GM19023 (cell line): ENCODE measurements around the gene IRF2.

ENCODE experiments used
- ATAC-seq: cut with Tn5 transposase; IDR thresholded peaks from one replicate; pipeline ENCODE4 v1.9.1; 2021; ENCODE audit warnings: mild to moderate bottlenecking, moderate library complexity; ENCODE audit not compliant: unreplicated experiment

Gene IRF2

DNA sequence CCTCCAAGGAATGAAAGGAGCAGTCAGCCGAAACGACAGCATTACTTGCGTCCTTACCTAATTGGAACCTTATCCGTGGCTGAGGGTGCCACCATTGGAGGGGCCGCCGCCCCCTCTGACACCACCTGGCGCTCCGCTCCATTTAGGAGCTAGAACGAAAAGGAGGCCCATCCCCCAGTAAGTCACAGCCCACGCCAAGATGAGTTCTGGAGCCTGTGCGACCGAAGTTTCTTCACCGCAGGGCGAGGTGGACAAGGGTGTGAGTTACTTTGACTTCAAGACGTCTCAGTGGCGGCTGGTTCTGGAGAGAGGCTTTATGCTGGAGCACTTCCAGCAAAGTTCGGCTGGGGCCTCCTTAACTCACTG, 729 bp upstream of the IRF2 start:
- peak; percentile 18 for ATAC-seq

DNA sequence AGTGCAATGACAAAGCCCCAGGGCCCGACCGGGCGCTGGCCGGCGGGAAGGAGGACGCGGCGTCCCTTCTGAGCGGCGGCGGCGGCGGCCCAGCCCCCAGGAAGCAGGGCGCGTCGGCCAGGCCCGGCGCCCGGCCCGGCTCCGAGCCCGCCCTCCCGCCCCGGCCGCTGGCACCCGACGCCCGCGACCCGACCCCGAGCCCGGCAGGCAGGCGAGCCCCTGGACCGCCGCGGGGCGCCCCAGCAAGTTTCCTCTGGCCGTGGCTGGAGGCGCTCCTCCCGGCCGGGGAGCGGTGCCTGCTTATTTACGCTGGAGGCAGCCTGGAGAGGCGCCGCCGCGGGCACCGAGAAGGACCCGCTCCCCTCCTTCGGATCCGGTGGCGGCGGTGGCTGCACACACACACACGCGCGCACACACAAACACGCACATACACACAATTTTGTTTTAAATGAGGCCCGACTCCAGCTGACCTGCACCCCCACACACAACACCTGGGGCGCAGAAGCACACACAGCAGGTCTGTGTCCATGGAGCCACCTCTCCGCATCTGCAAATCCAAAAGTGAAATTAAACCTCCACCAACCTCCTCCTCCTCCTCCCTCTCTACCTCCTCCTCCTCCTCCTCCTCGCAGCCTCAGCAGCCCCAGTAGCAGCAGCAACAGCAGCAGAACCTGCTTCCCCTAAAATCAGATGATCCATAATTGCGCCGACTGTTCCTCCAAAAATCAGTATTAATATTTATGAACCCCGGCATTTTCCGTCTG, 669 bp downstream of the IRF2 start:
- no peak for ATAC-seq

DNA sequence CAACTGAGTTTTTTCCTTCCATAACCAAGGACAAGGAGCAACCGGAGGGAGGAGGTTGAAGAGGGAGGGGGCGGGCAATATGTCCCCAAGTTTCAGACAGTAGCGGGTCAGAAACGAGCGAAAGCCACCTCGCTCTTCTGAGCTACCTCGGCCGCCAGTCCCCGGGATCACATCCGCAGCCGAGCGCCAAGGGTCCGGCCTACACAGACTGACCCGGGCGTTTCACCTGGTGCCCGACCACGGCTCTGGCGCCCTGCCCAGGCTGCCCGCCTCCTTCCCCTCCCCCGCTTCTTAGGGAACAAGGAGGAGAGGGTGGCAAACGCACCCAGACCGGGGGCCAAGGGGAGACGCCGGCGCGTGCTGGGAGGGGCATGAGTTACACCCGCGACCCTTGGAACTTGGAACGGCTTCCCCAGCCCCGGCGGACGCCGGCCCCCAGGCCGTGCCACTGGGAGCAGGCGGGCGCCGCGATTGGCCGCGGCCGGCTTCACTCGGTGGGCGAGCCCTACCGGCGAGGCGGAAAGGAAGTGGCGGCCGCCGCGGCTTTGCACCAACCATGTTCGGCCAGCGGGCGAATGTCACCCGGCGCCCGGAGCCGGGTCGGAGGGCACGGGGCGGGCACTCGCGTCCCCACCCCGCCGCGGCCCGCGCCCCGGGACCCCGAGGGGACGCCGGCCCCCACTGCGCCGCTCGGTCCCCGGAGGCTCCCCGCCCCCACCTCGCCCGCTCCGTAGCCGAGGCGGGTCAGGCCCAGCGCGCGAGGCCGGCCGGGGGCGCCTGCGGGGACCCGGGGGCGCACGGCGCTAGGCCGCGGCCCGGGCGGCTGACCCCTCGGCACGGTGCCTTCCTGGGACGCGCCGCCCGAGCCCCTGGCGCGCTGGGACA, 1.5 kb downstream of the IRF2 start:
- peak; percentile 23 for ATAC-seq

DNA sequence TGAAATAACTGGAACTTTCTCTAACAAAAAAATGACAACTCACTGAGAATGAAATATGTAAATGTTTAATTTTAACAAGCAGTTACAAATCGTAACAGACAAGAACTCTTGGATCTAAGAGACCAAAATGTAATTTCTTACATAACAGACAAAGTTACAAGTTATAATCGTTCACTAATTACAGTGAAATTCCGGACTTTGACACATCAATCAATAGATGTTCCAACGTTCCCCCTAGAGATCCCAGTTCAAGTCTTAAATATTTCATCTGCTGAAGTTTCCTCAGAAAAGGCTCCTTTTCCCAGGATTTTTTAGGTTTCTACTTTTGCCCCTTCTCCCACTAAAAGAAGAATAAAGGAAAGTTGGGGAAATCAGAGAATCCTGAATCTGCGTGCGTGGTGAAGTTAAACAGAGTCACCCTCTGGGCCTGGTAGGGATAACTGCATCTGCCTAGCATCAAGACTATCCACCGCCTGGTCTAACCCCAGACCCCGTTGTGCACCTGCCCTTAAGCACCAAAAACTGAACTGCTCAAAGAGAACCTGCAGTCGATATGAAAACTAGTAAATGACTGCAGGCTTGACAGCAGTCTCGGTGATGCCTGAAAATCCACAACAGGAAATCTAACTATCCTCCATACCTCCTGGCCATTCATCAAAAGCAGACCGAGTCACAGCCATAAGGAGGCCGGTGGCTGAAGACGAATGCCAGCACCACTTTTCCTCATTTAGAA, 2.3 kb downstream of the IRF2 start:
- no peak for ATAC-seq

DNA sequence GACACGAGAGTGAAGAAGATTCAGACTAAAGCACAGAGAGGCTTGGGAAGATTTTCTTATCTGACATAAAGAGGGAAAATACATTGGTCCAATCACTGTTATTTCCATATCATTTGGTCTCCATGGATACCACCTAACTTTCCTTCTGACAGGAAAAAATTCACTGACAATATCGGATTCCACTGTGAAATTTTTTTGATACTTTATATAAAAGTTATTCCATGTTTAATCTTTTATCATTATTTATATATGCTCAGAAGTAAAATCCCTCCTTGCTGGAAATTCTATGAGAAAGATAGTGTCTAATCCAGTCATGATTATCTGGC, 3.6 kb downstream of the IRF2 start:
- no peak for ATAC-seq

DNA sequence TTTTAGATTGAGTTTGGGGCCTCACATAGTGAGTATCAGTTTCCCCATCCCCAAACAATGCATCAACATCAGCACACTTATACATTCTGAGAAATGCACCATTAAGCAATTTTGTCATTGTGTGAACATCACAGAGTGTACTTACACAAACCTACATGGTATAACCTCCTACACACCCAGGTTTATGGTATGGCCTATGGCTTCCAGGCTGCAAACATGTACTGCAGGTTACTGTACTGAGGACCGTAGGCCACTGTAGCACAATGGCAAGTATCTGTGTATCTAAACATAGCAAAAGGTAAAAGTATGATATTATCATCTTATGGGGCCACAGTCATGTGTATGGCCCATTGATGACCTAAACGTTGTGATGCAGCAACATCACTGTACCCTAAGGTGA, 7.7 kb downstream of the IRF2 start:
- no peak for ATAC-seq

DNA sequence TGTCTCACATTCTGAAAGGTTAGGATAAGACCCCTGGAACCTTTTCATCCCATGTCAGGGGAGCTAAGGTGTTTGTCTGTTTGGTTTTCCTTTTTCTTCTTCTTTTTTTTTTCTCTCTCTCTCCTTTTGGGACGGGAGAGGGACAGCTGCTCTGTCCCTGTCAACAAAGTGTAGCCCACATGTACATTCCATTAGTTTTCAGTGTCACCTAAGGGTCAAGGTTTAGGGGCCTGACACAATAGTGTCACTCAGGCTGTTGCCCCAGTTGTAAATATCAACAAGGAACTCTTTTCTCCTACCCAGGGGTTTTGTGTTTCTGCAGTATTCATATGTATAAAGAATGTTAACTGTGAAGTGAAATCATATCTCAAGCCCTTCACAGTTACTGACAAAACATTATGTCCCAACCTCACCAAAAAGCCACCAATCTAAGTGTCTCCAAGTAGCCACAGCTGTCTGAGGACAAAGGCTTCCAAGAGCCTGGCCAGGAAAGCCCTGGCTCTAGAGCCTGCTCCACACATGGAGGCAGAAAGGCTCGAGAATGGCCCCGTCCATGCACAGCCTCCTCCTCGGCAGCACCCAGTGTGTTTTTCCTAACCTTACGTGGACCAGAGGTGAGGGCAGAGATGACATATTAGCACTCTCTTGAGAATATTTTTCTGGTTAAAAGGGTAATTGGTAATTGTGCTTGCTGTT, 9.4 kb downstream of the IRF2 start:
- ATAC-seq, result no peak

DNA sequence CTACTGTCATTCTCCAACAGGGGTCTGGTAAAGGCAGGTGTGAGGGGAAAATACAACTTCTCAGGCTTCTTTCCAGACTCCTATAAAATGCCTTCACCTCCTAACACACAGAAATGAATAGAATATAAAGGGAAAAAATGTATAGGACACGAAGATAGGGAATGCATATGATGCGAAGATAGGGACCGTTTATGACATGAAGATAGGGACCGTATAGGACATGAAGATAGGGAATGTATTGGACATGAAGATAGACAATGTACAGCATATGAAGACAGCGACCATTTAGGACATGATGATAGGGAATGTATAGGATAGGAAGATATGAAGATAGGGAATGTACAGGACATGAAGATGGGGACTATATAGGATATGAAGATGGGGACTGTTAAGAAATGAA, 10.5 kb downstream of the IRF2 start:
- no peak for ATAC-seq

DNA sequence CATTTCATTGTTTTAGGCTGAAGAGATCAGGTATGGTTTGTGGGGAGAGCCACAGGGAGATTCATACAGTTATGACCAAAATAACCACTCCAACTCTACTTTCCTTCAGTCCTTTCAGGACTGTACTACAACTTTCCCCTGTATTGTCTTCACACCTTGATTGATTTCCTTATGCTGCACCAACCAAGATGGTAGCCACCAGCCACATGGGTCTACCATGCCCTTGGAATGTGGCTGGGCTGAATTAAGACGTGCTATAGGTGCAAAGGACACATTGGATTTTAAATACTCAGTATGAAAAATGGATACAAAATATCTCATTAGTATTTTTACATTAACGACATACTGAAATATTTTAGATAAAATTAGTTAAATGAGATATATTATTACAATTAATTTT, 11.2 kb downstream of the IRF2 start:
- ATAC-seq, result no peak

DNA sequence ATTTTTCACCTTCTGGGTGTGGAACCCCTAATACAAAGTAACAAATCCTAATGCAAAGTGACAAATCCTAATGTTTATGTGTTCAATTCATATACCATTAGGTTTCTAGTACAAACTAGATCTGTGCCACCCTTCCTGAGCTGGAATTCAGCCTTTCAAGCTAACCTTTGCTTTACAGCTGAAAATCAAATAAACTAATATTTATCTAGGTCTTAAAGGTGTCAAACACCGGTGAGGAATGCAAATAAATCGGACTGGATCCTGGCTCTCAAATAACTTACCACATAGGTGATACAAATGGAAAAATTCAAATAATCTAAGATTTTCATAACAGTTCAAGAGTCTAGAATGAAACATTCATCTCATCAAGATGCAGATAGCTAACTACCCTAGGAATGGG, 11.6 kb downstream of the IRF2 start:
- no peak for ATAC-seq

DNA sequence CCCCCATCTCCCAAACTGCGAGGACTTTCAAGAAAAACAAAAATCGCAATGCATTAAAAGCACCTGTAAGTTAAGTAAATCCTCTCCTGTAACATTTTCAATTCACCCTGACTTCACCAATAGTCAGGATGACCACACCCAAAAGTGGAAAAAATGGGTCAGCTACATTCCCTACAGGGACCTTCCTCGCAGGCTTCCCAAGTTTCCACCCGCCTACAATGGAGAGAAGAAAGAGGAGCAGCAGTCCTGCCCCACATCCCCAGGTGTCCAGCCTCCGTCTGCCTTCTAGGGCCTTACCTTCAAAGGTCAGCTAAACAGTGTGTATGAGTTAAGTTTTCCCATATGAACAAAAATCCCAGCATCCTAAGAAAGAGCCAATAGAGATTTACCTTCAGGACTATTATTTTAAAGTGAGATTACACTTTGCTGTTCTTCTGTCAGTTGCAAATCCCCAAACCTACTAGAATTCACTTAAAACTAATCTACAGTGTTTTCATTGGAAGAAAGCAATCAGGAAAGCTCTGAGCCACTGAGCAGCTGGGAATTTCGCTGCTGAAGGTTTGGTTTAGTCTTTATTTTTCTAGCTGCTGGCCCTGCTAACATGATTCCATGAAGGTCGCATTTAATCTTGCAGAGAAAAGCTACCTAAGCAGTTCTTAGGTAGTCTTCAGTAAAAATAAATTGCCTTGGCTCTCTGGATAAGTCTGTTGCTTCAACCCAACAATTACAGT, 12.5 kb downstream of the IRF2 start:
- no peak for ATAC-seq

DNA sequence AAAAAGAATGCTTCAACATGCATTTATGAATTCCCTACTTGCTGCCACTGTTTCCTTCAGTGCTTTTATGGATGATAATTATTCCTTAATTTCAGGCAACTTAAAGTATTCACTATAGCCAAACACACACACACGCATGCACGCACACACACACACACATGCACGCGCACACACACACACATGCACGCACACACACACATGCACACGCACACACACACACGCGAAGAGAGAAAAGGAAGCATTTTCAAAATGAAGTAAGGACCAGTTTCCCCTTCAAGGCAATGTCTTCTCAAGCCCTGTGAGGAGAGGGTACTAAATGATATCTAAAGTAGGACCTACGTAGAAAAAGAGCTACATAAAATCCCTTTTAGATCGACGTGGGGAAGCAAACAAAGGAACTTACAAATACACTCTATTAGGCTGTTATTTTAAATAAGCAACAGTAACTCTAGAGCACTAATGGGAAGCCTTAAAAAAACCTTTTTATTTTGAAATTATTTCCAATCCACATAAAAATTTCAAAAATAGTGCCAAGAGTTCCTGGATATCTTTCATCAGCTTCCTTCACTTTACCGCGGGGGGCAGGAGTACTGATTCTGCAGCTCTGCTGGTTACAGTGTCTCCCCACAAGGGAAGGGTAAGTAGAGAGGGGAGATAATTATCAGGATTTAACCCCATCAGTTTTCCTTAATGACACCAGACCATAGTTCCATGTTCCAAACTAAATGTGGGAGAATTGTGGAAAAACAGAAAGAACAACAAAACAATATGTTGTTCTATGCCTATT, 13.7 kb downstream of the IRF2 start:
- no peak for ATAC-seq

DNA sequence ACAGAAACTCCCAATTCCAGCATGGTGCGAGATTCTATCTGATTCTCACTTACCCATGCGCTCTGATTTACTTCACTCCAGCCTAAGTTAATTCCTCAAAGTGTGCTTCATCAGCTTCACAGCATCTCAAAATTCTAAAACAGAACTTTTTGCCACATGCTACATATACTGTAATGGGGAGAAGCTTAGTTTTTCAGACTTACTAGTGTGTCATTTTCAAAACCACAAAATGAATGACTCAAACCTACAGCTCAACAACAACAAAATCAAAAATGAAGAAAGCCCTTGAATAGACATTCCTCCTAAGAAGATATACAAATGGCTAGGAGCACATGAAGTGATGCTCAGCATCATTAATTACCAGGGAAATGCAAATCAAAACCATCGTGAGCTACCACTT, 14.9 kb downstream of the IRF2 start:
- ATAC-seq, result no peak

DNA sequence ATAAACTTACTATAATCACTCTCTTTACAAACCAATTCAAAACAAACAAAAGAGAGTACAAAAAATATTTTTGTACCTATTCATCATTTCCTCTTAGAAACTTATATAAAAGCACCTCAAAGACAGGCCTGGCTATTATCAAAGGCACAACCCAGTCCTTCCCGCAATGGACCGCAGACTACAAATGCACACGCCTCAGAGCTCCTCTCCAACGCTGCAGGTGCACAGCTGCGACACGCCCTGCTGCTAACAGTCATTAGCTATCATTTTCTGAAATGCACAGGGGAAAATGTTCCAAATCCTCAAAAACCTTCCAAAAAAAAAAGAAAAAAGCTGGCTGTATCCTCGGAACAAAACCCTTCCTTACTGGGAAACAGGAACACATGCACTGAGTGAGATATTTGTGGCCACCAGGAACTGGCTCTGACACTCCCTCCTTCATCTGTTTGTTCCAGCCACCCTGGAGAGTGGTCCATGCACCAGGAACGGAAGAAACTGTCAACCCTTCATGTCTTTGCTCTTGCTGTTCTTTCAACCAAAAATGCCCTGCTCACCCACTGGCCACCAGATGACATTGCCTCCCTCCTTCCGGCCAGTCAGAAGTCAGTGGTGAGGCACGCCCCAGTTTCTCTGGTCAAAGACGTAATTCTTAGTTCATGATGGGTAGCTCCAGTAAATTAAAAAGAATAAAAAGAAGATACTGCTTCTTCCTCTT, 16.7 kb downstream of the IRF2 start:
- ATAC-seq, result peak; percentile 31

DNA sequence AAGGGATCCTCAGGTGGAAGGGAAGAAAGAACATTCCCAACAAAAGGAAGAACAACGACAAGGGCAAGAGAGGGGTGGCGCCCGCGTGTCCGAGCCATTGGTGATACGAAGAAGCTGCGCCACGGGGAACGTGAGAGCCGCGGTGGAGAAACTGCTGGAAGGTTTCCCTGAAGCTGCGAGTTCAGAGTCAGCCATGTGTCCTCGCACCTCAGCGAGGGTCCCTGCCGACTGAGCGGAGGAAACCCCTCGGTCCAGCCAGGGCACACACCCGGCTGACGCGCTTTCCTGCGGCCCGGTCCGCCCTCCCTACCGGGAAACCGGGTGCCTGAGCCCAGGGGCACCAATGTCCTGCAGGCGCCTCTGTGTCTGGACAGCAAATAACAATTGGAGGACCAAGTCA, 18.0 kb downstream of the IRF2 start:
- ATAC-seq, result no peak

DNA sequence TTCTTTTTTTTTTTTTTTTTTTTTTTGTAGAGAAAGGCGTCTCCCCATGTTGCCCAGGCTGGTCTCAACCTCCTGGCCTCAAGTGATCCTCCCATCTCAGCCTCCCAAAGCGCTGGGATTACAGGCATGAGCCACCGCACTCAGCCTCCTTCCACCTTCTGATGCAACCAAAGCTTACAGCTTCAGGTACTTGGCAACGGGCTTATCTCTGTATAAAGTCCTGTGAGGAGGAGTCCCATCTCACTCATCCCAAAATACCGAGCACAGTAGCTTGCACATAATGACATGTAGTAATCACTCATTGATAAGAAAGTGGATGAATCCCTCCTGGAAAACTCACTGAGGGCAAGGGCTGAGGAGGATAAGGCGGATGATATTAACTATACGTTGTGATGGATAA, 19.1 kb downstream of the IRF2 start:
- ATAC-seq, result no peak

DNA sequence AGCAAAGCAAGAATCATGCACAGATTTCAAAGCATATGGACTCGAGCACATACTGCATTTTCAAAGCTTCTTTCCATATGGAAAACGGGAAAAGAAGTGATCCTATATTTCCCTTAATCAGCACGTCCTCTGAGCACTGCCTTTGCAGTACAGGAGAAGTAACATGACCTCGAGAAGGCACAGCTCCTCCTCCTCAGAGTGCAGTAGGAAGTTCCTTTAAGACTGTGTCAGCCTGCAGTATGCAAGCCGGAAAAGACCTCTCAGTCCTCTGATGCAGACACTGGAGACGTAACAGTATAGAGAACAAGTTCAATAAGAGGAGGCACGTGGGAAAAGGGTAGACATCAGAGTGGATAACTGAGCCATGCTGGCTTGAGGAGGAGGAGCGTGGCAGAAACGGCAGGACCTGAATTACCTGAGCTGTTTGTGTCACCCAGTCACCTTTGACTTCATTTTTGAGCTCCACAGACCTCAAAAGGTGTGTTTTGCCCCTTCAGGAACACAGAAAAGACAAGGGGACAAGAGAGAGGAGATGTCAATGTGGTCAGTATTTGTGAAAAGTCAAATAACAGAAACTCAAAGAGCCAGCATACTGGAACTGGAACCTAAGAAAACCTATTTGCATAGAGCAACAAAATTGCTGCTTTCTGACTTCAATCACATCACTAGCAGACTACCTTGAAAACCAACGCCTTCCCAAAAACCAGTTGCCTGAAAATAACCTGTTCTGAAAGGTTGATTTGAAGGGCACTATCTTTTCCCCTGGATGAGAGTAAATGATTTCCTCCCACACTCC, 20.8 kb downstream of the IRF2 start:
- peak; percentile 63 for ATAC-seq

DNA sequence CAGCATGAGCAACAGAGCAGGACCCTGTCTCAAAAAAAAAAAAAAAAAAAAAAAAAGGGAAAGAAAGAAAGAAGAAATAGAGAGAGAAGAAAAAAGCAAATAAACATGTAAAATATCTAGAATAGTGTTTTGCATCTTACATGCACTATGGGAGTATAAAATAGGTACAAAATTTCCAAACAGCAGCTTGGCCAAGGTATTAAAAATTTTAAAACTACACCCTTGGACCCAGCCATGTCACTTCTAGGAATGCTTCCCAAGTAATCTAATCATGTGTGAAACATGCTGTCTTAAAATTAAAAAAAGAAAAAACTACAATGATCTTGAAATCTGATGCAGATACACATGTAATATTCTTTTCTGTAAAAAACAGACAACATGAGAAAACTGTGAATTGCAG, 21.6 kb downstream of the IRF2 start:
- ATAC-seq, result no peak
